HG02981 (cell line): Measurements from ENCODE around the gene ALLC.
"Not testable (repeated sequence)": the region's sequence is repeated elsewhere in the genome, so short reads cannot be mapped to it uniquely, and the experiment has no call there.

Experiments used
- ATAC-seq: cut with Tn5 transposase; IDR thresholded peaks from one replicate; pipeline ENCODE4 v1.9.1; 2021; ENCODE audit warnings: mild to moderate bottlenecking, moderate library complexity; ENCODE audit not compliant: unreplicated experiment

The ALLC gene

GRCh38 chr2:3626118-3626811 is 31.7 kb upstream of the ALLC start:
- ATAC-seq, result no peak

GRCh38 chr2:3626812-3627499 is 31.0 kb upstream of the ALLC start:
- no peak for ATAC-seq

- ATAC-seq, result no peak
These were observed 30.4 kb upstream of the ALLC start for GRCh38 chr2:3627500-3628100.

GRCh38 chr2:3628241-3628679 is 29.7 kb upstream of the ALLC start:
- ATAC-seq, result no peak

- ATAC-seq, result no peak
These were observed 29.2 kb upstream of the ALLC start for GRCh38 chr2:3628800-3629199.

GRCh38 chr2:3630631-3631030 is 27.4 kb upstream of the ALLC start:
- no peak for ATAC-seq

GRCh38 chr2:3631161-3631850 is 26.7 kb upstream of the ALLC start:
- ATAC-seq, result no peak

- no peak for ATAC-seq
These were observed 25.9 kb upstream of the ALLC start for GRCh38 chr2:3631851-3632659.

- no peak for ATAC-seq
These were observed 24.7 kb upstream of the ALLC start for GRCh38 chr2:3633089-3633981.

GRCh38 chr2:3633982-3634595 is 23.9 kb upstream of the ALLC start:
- ATAC-seq, result no peak

- ATAC-seq, result no peak
These were observed 23.3 kb upstream of the ALLC start for GRCh38 chr2:3634596-3635121.

GRCh38 chr2:3635171-3635974 is 22.6 kb upstream of the ALLC start:
- no peak for ATAC-seq

- ATAC-seq, result not testable (repeated sequence)
These were observed 22.0 kb upstream of the ALLC start for GRCh38 chr2:3635975-3636327.

GRCh38 chr2:3636586-3637310 is 21.3 kb upstream of the ALLC start:
- ATAC-seq, result no peak

GRCh38 chr2:3637311-3637675 is 20.7 kb upstream of the ALLC start:
- no peak for ATAC-seq

GRCh38 chr2:3637692-3638455 is 20.1 kb upstream of the ALLC start:
- no peak for ATAC-seq

GRCh38 chr2:3638456-3638810 is 19.6 kb upstream of the ALLC start:
- ATAC-seq, result no peak
